Upper lobe of left lung (tissue), 4 donors: ENCODE measurements around the gene BAX.

Experiments used
- CTCF ChIP-seq, 6 experiments: fragments of 450-650 bp in 4 of 6; fragments of 200-600 bp in 2 of 6; sonication (generic) in 2 of 6; IDR thresholded peaks; one replicate each; pipeline ENCODE4 v1.5.1; 2016 to 2019; ENCODE audit warnings: antibody characterized with exemption in 6 of 6
- POLR2A ChIP-seq, 4 donors: fragments of 450-650 bp; IDR thresholded peaks; one replicate each; pipeline ENCODE4 v1.5.1; 2016 to 2017; ENCODE audit warnings: antibody characterized with exemption in 4 of 4, mild to moderate bottlenecking in 2 of 4
- POLR2AphosphoS5 ChIP-seq, 2 donors: sonication (generic); formaldehyde crosslinking; IDR thresholded peaks; one replicate each; pipeline ENCODE4 v1.5.1; 2017; ENCODE audit warnings: antibody characterized with exemption in 2 of 2

GRCh38 chr19:48913114-48913889 is 41.4 kb upstream of the BAX start:
- TF ChIP-seq CTCF (IDR thresholded peaks at IDR 0.05) (no peak), POLR2A (IDR thresholded peaks at IDR 0.05) (no peak), POLR2AphosphoS5 (IDR thresholded peaks at IDR 0.05) (no peak)
